ENCODE results near the gene CAMK2A. TPM values are rescaled to one million over a fixed set of nuclear protein-coding genes. Genes with fewer than 3 reads are reported as not detected.

Gene CAMK2A
- total RNA-seq, 1 experiment from 2014 or later, result 0.33 TPM

- Histone ChIP-seq H2AK5ac (ENCODE audit: insufficient read length, low read length) (no peak overlapping the region), H4K20me1 (ENCODE audit: control insufficient read depth, insufficient read depth, insufficient read length) (no peaks in the 10 kb centered on the region), H3K4me2 (ENCODE audit: insufficient read depth, insufficient read length, low read length) (no peak overlapping the region), H2BK20ac (ENCODE audit: low read depth, low read length, poor library complexity, severe bottlenecking) (no peak overlapping the region), H2BK5ac (ENCODE audit: insufficient read length, low read length) (no peak overlapping the region), H4K8ac (replicated peaks; ENCODE audit: insufficient read length, low read depth, low read length) (no peak overlapping the region), H4K5ac (ENCODE audit: insufficient read length, low read depth, low read length) (no peak overlapping the region), H3K79me2 (ENCODE audit: insufficient read depth, low read length) (no peaks in the 10 kb centered on the region), H3K27me3 (ENCODE audit: insufficient read depth, low read length) (no peaks in the 10 kb centered on the region), H3K18ac (ENCODE audit: insufficient read length, low read depth, low read length) (no peak overlapping the region), H3K14ac (ENCODE audit: insufficient read depth, low read length) (no peak overlapping the region), H3T11ph (ENCODE audit: low read length) (no peak overlapping the region), H3K9me3 (ENCODE audit: control insufficient read depth, low read depth, low read length) (no peaks in the 10 kb centered on the region), H3K27ac (ENCODE audit: insufficient read length, low read depth, low read length) (no peak overlapping the region), H2AFZ (ENCODE audit: low read length) (no peak overlapping the region), H2BK12ac (ENCODE audit: insufficient read length, low read depth, low read length) (no peak overlapping the region), H2BK15ac (ENCODE audit: low read depth, low read length) (no peak overlapping the region), H3K23me2 (ENCODE audit: insufficient read length, low read depth, low read length, poor library complexity, severe bottlenecking) (no peaks in the 10 kb centered on the region), H3K4me1 (ENCODE audit: insufficient read depth, low read length) (no peaks in the 10 kb centered on the region; the same call in 1 of the 2 replicates), H3K9ac (ENCODE audit: extremely low read depth, insufficient read length, low read length) (no peak overlapping the region), H4K91ac (ENCODE audit: insufficient read length, low read depth, low read length) (no peak overlapping the region), H3K23ac (ENCODE audit: insufficient read length, low read depth, low read length) (no peak overlapping the region), H3K79me1 (ENCODE audit: insufficient read depth, low read depth, low read length, poor library complexity, severe bottlenecking) (no peaks in the 10 kb centered on the region), H3K56ac (ENCODE audit: insufficient read length, low read depth, low read length) (no peak overlapping the region), H2BK120ac (ENCODE audit: low read depth, low read length, poor library complexity, severe bottlenecking) (no peak overlapping the region), H3K4ac (ENCODE audit: low read depth, low read length) (no peak overlapping the region)
- Mint-ChIP-seq H3K36me3 (ENCODE audit: insufficient read depth in 1 of 3, low read depth in 3 of 3) (no peaks in the 10 kb centered on the region; a peak in 1 of 7 replicates), H3K4me1 (peaks cover 5 to 14% of the 10 kb centered on the region in 2 experiments), H3K27me3 (ENCODE audit: low read depth) (peaks cover 6% of the 10 kb centered on the region), H3K27ac (no peak overlapping the region), H3K9me3 (no peaks in the 10 kb centered on the region), H3K4me3 (no peak overlapping the region)
- no CpG with 5 or more reads among the region's 6 CpGs for WGBS (ENCODE audit: extremely low coverage, insufficient read length, low lambda C conversion rate)
- TF ChIP-seq CTCF (conservative IDR thresholded peaks at IDR 0.05), result no peak
- no peak for DNase-seq
Observed at GRCh38 chr5:150258130-150258529, 31.4 kb downstream of the CAMK2A start.

Data from H9 (cell line).